NCI-H524 (cell line): Measurements from ENCODE around the gene ANKRD11.
"Not testable (repeated sequence)": the region's sequence is repeated elsewhere in the genome, so short reads cannot be mapped to it uniquely, and the experiment has no call there.

Source experiments
- DNase-seq, 2 experiments: peaks; one replicate each; lab custom pipeline; 2025; lab: John Stamatoyannopoulos, UW

ANKRD11 gene

GRCh38 chr16:89328412-89329400 lies 161.7 kb downstream of the ANKRD11 start:
- not testable (repeated sequence) for DNase-seq

- DNase-seq: no peak
Observed at GRCh38 chr16:89326721-89327120, 163.6 kb downstream of the ANKRD11 start.

DNA sequence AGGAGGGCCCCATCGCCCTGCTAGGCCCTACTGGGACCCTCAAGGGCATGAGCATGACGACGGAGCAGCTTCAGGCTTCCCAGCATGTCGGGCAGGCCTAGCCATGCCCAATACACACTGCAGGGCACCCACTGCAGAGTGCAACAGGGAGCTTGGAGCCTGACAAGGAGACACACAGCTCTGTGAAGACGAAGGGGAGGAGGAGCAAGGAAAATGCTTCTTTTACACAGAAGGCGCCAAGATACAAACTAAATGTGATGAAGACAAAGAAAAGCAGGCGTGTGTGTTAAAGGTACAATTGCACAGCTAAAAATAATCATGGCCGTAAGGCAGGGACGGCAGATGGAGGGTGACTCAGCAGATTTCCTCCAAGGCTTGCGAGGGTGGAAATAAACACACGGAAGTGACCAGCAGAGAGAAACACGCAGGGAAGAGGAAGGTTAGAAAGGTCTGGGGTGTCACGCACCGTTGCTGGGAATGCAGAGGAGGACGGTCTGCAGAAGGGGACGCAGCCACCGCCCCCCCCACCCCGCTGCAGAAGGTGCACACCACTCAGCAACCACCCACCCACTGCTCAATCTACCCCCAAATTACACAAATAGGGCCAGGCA lies 164.4 kb downstream of the ANKRD11 start:
- peak in 1 of 2 experiments; percentile 46 for DNase-seq

DNA sequence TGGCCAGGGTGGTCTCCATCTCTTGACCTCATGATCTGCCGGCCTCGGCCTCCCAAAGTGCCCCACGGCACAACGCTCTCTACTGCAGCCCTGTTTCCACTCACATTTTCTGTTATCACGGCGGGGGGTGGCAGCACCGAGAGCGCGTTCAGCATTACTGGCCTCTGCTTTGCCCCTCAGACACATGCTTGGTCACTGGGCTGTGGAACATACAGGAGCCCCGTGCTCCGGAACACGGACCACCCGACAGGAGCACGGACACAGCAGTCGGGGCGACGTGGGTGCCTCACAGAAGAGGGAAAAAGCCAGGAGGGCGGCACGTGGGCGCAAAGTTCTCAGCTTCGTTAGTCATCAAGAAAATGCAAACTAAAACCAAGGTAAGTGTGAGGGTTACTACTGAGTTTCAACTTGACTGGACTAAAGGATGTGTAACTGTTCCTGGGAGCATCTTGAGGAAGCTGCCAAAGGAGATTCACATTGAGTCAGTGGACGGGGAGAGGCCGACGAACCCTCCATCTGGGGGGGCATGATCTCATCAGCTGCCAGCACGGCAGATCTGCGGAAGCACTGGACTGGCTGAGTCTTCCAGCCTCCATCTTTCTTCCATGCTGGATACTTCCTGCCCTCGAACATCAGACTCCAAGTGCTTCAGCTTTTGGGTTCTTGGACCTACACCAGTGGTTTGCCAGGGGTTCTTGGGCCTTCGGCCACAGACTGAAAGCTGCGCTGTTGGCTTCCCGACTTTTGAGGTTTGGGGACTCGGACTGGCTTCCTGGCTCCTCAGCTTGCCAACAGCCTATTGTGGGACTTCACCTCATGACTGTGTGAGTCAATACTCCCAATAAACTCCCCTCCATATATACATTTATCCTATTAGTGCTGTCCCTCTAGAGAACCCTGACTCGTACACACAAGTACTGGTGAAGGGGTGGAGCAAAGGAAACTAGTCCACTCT lies 166.0 kb downstream of the ANKRD11 start:
- no peak for DNase-seq

GRCh38 chr16:89323120-89323960 lies 167.0 kb downstream of the ANKRD11 start:
- no peak for DNase-seq

- peak; percentile 54 to 77 for DNase-seq
Observed at GRCh38 chr16:89322321-89323119, 167.8 kb downstream of the ANKRD11 start.

DNA sequence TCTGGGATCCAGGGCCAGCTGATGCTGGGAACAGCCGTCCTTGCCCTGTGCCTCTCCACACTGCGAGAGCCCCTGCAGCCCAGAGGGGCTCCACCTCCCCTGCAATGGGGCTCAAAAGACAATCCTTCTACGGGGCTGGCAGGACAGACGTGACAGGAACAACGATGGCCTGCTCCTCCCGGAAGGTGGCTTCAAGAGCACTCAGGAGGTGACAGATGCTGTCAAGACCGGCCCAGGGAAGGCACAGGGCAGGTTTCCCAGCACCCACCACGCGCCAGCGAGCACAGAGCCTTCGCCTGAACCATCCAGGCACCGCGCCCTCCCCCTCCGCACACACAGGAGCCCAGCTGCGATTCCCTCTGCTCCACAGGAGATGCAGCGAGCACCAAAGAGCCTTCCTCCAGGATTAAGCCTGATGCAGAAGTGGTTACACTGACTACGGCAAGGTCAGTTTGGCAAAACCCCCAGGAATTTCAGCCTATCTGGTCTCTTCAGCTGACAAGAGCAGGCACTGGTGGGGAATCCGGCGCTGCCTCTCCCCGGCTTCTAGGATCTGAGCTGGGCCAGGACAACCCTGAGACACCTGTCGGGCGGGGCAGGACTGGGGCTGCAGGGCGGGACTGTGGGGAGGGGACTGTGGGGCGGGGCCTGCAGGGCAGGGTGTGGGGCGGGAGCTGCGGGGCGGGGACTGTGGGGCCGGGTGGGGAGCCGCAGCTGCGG lies 169.4 kb downstream of the ANKRD11 start:
- DNase-seq: peak; percentile 98 to 99

DNA sequence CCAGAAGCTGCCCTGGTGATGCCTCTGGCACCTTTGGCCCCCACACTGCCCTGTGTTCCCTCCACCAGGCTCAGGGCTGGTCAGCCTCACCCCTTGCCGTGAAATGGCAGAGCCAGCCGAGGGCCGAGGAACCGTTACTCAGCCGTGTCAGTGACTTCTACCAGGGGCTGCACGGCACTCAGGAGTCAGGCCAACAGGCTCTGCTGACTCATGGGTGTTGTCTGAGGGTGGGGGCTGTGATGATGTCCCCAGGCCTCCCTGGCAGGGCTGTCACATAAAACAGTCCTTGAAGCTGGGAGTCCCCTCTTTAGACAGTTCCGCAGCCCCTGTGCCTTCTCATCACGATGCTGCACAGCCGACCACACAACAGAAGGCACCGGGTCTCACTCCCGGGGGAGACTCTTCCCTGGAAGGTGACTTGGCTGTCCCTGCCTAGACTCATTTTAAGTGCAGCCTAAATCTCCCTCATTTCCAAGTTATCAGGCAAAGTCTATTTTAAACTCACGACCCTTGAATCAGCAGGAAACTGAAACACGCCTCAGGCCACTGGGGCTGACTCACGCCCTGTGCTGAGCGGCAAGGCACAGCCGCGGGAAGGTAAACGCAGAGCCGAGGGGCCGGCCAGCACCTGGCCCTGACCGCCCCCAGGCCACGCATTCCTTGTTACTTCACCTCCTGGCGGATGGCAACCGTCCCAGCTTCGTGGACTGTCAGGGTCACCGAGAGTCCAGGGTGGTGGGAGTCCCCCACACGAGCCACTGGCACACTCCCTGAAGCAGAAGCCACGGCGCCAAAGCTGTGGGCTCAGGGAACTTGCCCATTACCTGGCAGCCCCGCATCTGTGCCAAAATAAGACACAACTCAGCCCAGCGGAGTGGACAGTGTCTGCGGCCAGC lies 170.2 kb downstream of the ANKRD11 start:
- DNase-seq: no peak

- DNase-seq: no peak
Observed at GRCh38 chr16:89319631-89319885, 170.8 kb downstream of the ANKRD11 start.

DNA sequence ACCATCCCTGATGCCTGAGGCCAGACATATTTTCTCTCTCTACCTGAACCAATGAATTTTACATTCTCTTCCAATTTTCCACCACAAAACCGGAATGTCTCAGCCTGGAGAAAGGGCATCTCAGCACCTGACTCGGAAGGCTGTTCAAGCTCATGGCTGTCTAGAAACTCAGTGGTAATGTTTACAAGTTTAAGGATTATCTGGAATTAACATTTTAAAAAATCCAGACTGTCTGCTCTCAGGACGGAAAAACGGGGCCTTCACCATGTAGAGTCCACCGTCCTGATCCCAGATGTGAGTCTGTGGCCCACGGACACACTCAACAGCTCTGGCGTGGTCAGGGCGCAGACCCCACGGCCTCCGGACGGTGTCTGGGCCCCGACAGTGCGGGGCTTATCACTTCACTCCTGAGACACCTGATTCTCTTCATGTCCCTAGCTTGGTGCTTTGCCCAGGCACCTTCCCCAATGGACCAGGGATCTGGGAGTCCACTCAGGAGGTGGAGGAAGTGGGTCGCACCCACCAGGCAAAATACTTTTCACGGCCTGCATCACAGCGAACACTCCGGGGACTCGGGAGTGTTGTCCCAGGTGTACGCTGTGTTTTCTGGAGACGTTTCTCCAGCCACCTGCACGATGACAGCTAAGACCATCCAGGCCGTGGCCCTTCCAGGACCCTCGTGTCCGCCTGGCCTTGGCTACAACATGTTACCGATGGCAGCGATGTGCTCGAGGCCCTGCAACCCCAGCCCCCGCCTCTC lies 171.3 kb downstream of the ANKRD11 start:
- no peak for DNase-seq

DNA sequence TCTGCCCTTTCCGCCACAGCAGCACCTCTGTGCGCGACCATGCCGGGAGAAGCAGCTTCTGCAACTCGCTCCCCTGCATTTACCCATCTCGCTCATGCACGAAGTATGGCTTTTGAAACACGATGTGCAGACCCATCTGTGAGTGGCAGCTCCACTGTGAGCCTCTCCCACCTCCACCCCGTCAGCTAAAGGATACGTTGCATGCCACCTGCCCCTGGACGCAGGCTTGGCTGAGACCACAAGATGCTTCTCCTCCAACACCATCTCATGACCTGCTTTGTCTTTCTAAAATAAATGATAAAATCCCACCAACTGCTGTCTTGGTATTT lies 172.0 kb downstream of the ANKRD11 start:
- no peak for DNase-seq

DNA sequence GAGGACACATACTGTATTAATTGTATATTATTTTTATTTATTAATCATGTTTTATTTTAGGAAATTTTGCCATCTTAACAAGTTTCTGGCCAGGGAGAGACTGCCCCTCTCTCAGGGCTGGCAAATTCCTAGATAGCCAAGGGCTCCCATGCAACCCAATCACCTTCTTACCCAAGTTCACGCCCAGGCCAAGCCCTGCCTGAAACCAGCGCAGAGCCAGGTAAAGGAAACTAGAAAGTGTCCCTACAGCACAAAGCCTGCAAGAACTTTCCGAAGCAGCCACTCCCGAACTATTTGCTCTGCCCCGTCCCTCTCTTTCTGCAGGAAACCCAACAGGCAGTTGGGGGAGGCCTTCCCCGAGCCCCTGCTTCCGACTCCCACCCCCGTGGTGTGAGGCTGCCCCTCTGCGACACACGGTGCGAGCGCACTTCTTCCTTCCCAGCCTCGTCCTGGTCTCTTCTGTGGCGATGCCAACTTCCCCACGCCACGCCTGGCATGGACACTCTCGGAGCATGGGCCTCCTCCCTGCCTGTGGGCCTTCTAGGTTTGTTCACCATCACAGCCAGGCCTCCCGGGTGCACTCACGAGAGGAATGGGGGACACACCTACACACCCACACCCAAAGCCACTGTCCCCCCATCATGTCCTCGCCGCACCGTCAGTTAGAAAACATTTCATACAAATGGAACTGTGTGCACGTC lies 172.5 kb downstream of the ANKRD11 start:
- DNase-seq: no peak

DNA sequence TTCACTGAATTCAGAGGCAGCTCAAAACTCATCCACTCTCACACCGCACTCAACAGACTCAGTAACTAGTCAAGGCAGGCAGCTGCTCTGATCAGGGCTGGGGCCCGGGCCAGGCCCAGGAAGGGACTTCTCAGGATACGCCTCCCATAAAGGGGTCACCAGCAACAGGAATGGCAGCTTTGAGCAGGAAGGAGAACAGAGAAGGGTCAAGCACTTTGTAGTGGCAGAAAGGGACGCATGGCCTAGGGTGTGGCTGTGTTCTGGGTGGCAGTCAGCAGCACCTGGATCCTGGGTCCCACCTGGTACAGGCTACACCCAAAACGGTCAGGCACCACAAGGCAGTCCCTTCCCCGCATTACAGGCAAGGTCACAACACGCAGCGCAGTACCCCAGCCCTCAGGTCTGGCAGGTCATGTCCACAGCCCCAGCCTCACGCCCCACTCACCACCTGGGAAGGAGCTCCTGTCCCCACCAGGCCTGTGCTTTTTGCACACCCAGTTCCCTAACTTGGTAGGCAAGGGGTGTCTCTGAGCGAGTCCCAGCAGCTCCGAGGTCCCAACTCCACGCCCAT lies 173.2 kb downstream of the ANKRD11 start:
- no peak for DNase-seq

- no peak for DNase-seq
Observed at GRCh38 chr16:89316701-89317100, 173.7 kb downstream of the ANKRD11 start.

DNA sequence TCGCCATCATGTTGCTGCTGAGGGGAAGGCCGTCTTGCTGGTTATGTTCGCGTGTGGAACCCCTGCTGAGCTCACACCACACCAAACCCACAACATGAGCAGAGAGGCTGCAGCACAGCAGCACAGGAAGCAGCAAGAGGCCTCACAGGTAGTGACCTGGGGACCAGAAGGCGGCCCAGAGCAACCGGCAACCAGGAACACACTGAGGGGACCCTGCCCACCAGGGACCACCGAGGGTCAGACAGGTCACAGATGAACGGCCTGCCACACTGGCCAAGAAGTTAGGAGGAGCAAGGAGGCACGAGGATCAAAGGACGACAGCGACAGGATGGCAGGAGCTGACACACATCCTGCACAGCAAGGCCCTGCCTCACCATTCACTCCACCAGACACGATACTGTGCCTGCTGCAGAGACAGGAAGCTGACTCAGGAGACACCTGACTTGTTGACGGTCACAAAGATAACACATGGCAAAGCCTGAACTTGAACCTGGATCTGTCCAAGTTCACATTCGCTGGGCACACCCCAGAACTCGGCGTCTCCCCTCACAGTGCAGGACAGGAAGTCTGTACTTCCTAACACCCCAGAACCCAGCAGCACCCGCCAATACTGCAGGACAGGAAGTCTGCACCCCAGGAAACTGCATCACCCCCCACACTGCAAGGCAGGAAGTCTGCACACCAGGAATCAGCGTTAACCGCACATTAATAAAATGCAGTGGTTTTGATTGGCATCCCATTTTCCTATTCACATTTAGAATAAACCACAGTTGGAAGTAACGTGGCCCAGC lies 174.4 kb downstream of the ANKRD11 start:
- no peak for DNase-seq

DNA sequence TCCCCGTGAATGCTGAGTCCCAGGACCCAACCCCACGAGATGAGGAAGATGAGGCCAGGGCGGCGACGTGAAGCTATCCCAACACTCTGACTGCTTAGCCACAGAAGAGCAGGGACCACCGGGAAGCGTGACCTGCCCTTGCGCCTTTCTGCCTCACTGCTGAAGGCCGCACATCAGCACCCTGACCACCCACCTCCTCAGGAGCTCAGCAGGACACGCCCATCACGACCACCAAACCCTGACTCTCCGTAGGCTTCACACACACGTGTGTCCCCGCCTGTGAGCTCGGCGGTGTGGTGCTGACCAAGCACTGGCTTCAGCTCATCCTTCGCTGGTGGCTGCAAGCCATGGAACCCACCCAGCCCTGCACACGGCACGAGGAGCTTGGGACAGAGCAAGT lies 175.1 kb downstream of the ANKRD11 start:
- DNase-seq: no peak
